ENCODE data around the gene FBH1. TPM values are rescaled to one million over a fixed set of nuclear protein-coding genes. Genes with fewer than 3 reads are reported as not detected.

The FBH1 gene
- polyA plus RNA-seq, 4 donors, result 69.0 to 93.8 (median 80.6) TPM

GRCh38 chr10:5975641-5976473 lies 85.8 kb downstream of the FBH1 start:
- DNase-seq (ENCODE audit: low read depth in 4 of 4, low spot score in 2 of 4), result no peak

DNA sequence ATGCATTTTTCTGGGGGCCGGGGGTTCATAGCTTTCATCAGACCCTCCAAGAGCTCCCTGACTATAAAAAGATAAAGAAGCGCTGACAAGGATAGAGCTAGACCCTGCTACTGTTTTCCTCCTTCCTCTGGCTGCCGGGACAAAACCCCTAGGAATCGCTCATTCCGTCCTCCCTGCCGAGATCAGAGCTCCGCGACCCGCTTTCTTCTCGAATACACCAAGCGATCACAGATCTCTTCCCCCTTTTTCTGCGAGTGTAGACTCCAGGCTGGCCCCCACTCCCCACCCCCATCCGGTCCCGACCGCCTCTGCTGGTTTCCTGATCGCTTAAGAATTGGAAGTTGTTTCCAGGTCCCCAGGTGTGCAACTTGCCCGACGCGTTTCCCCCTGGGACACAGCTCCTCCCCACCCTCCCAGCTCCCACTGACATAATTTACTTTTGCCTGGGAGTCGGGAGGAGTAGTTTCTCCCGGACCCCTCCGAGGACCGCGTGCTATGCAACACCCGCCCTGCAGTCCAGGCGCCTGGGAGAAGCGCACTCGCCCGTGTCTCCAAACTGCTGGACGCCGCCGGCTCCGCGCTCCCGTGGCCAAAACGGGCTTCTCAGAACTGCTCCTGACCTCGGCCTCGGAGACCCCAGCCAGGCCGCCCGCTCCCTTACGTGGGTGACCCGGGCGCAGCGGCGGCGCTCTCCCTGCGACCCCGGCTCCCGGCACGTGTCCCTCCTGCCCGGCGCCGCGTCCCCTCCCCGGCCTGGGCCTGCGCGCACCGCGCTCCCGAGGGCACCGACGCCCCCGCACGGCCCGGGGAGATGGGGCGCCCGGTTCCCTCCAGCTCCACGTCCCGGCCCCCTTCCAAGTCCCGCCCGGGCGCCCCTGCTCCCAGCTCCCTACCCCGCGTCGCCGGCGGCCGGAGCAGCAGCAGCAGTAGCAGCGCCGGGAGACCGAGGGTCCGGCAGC lies 86.7 kb downstream of the FBH1 start:
- peak in 2 of 4 donors; percentile 28 to 41 for DNase-seq (ENCODE audit: low read depth in 4 of 4, low spot score in 2 of 4)

DNA sequence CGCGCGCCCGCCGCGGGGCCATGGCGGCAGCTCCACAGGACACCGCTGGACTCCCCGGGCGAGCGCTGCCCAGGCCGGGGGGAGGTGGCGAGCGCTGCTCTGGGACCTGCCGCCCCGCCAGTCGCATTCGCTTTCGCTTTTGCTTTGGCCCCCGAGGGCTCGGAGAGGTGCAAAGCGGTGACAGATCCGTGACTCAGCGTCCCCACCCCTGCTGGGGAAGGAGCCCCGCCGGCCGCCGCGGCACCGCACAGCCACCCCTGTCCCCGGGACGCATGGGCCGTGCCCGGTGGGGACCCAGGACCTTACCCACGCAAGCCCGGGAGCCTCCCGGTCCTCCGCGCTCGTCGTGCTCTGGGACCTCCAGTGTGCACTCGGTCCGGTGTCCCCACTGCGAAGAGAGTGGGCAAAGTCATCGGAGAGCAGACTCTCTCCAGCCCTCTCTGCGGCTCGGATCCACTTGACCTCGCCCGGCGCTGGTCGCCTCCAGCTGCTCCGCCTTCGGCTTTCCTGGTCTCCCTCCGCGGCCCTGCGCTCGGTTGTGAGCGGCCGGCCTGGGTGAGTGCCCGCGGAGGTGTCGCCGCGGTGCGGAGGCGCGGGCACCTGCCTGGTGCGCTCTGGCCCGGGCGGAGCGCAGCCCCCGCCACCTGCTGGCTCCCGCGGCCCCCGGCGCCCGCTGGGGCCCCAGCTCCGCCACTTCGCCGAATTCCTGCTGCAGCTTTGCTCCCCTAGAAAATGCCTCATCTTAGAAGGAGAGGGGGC lies 87.6 kb downstream of the FBH1 start, which contains the start of gene IL15RA:
IL15RA (minus strand) TSS at position 73 of the 759 bp plus-strand sequence; CDS start at position 22, 51 bp downstream.
- DNase-seq (ENCODE audit: low read depth in 4 of 4, low spot score in 2 of 4), result peak in 3 of 4 donors; percentile 22 to 53 (median 37)

GRCh38 chr10:5978230-5978489 lies 88.1 kb downstream of the FBH1 start:
- DNase-seq (ENCODE audit: low read depth in 4 of 4, low spot score in 2 of 4), result no peak

DNA sequence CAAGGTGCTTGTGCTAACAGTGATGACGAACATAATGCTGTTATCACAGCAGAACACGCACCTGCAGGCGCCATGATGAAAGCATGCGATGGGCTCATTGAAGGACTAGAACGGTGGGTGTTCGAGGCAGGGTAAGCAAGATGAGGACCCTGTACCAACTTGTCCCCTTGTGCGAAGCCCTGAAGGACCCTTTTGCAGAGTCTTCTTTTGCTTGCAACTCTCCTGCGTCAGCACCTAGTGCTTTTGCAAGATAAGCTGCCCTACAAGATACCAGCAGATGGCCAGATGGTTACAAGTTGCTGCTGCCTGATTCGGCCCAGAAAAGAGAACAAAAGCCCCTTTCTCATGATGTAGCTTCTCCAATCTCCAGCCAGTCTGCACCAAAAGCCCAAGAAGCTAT lies 91.5 kb downstream of the FBH1 start:
- DNase-seq (ENCODE audit: low read depth in 4 of 4, low spot score in 2 of 4), result no peak

GRCh38 chr10:5983774-5984173 lies 93.7 kb downstream of the FBH1 start:
- peak in 3 of 4 donors; percentile 23 to 31 (median 30) for DNase-seq (ENCODE audit: low read depth in 4 of 4, low spot score in 2 of 4)

DNA sequence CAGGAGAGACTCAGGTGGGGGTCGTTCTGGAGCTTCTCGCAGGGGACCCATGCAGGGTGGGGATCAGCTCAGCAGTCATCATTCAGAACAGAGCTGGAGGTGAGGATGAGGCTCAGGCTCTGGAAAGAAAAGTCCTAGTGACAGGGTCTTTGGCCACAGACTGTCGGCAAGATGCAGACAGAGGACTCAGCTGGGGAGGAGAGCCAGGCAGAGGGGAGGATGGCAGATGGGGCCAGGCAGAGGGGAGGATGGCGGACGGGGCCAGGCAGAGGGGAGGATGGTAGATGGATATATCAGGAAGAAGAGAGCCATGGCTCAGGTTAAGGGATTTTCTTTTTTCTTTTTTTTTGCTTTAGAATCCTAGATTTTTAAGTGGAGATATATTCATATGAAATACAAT lies 95.0 kb downstream of the FBH1 start:
- no peak for DNase-seq (ENCODE audit: low read depth in 4 of 4, low spot score in 2 of 4)

Other genes starting within 250 kb of the FBH1 start
- gene ASB13, start 223.6 kb upstream of the FBH1 start, polyA plus RNA-seq (ENCODE audit: insufficient read length in 4 of 4), result 10 to 100 TPM; 22.7 to 29.2 (median 26.0) TPM
- 10 to 100 TPM; 28.1 to 42.1 (median 35.0) TPM for gene TASOR2, start 205.4 kb upstream of the FBH1 start, polyA plus RNA-seq (ENCODE audit: insufficient read length in 4 of 4)
- gene GDI2, start 76.8 kb upstream of the FBH1 start, polyA plus RNA-seq (ENCODE audit: insufficient read length in 4 of 4), result 100 to 1,000 TPM; 267 to 348 (median 285) TPM
- 10 to 100 TPM; 10.2 to 15.5 (median 11.5) TPM for gene ANKRD16, start 350 bp upstream of the FBH1 start, polyA plus RNA-seq (ENCODE audit: insufficient read length in 4 of 4)
- gene IL15RA, start 87.3 kb downstream of the FBH1 start, polyA plus RNA-seq (ENCODE audit: insufficient read length in 4 of 4), result 1 to 10 TPM; 1.8 to 2.4 (median 2.2) TPM
- gene IL2RA, start 172.1 kb downstream of the FBH1 start, polyA plus RNA-seq (ENCODE audit: insufficient read length in 4 of 4), result under 1 TPM in 2 of 4 donors, not detected in 2; 0.06 to 0.20 TPM
- 100 to 1,000 TPM; 118 to 229 (median 167) TPM for gene RBM17, start 198.8 kb downstream of the FBH1 start, polyA plus RNA-seq (ENCODE audit: insufficient read length in 4 of 4)

All from left renal cortex interstitium (tissue), 4 donors.